Smooth muscle cell of the brain vasculature (primary cell): Measurements from ENCODE around the gene GP9.
"Not testable (repeated sequence)": the region's sequence is repeated elsewhere in the genome, so short reads cannot be mapped to it uniquely, and the experiment has no call there.

Experiments used
- DNase-seq: peaks from one replicate; pipeline ENCODE4 v3.0.0-alpha.2; 2012; ENCODE audit warnings: low read depth, low spot score

GP9 gene

DNA sequence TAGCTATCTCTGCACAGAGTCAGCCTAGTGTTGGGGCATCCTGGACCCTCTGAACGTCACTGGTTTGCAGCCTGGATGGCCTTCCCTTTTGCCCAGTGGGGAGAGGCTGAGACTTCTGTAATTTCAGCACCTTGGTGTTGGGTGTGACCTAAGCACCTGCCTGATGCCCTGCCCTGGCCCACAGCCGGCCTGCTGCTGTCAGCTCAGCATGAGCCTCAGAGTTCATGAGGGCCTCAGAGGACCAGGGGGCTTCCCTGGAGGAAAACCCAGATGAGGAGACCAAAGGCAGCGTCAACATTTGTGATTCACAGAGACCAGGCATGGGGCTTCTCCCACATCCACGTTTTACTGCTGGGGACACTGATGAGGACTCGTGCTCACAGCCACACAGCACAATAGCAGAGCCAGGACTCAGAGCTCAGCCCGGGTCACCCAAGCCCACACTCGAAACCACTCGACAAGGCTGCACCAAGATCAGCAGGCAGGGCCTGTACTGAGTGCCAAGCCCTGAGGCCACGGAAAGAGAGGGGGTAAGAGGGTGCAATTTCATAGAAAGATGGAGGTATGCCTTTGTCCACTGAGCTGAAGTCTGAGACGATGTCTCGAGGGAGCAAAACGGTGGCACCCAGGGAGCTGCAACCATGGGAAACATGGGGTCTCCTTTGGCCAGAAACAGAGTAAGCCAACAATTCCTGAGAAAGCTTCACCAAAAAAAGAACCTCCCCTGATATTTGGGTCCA, 9.9 kb upstream of the GP9 start:
- no peak for DNase-seq

- DNase-seq = no peak
These were observed 8.7 kb upstream of the GP9 start for GRCh38 chr3:129051871-129052340.

GRCh38 chr3:129052675-129053074, 7.9 kb upstream of the GP9 start:
- DNase-seq = no peak

DNA sequence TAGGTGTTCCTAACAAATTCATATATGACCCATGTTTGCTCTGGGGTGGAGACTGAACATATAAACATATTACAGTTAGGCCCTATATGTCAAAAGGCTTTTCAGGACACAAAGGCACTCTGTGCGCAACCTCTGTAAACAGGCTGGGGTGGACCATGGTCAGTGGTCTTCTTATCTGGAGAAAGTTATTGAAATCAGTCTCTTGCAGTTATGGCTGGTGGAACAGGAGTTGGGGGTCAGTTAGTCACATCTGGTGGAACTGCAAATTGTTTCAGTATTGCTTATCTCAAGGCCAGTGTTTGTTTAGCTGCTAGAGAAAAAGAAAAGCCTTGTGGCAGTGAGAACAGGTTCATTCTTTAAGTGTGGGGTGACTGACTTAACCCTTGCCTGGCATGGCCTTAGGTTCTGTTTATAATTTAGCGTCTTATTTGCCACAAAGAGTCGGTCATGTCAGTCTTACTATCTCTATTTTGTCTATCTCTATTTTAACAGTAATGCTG, 5.9 kb upstream of the GP9 start:
- no peak for DNase-seq

GRCh38 chr3:129056451-129057173, 4.0 kb upstream of the GP9 start:
- no peak for DNase-seq

- DNase-seq = no peak
These were observed 3.3 kb upstream of the GP9 start for GRCh38 chr3:129057249-129057648.

DNA sequence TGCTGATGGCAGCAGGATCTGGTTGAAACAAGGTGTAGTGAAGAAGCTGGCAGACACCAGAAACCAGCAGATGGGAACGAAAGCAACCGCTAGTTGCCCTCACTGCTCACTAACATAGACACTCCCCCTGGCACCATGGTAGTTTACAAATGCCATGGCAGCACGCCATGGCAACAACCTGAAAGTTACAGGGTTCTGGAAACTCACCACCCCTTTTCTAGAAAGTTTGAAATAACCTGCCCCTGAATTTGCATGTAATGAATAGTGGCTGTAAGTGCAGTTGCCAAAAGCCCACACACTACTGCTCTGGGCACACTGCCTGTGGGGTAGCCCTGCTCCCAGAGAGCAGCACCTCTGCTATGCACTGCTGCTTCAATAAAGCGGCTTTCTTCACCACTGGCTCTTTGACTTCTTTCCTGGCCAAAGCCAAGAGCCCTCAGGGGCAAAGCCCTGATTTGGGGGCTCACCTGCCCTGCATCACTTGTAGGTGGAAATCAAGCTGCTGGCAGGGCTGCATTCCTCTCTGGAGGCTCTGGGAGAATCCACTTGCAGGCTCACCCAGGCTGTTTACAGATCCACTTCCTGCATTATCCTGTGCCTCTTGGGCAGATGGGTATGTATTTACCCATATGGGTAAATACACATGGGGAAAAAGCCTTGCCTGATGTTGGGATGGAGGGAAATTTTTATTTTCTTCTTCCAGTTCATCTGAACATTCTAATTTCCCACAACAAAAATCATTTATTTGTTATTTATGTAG, 2.0 kb upstream of the GP9 start:
- no peak for DNase-seq

DNA sequence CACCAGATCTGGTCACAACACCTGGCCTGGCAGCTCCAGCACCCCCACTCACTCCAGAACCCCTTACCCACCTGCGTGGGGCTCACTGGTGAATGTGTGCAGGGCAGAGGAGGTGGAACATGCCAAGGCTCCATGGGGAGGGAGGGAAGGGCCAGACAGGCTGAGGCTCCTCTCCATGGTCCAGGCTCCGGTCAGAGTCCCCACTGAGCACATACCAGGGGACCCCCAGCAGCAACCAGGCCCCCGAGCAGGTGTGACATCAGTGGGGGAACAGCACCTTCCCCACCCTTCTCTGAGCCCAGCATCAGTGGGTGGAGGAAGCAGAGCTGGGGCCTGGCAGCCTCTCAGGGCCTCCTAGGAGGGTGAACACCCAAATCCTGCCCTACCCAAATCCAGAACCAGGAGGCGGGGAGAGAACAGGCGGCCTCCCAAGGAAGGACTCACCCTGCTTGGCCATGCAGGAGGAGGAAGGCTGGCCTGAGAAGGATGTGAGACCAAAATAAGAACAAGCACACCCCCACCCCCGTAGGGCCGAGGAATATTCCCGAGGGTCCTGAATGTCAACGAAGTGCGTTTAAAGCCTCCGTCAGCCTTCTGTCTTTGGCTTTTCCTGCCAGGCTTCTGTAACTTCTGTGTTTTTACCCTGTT, 1.1 kb upstream of the GP9 start:
- no peak for DNase-seq

DNA sequence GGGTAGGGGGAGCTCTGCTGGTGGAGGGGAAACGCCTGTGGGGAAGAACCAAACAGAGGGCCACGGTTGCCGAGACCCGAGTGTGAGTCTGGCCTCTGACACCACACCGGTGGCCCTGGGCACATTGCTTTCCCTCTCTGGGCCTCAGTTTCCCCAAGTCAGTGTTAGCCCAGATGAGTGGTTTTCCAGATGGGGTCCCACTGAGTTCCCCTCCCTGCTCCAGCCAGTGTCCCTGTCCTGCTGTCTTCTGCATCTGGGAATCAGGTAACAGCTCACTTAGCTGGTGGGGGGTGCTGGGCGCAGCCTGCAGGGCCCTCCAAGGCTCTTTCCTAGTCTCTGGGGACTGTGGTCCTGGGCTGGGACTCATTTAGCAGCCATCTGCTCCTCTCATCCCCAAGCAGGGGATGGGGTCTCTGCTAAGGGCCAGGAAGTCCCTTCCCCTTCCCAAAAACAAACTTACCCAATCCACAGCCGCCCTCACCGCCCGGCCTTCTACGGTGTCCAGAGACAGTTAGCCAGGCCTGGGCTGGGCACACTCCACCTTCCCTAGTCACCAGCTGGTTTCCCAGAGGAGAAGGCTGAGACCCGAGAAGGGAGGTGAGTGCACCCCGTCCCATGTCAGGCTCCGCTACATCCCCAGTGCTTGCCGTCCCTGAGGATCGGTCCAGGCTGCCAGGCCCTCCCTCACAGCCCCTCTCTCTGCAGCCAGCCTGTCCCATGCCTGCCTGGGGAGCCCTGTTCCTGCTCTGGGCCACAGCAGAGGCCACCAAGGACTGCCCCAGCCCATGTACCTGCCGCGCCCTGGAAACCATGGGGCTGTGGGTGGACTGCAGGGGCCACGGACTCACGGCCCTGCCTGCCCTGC, 676 bp downstream of the GP9 start:
- no peak for DNase-seq

- DNase-seq = no peak
These were observed 1.6 kb downstream of the GP9 start for GRCh38 chr3:129061888-129062834.

DNA sequence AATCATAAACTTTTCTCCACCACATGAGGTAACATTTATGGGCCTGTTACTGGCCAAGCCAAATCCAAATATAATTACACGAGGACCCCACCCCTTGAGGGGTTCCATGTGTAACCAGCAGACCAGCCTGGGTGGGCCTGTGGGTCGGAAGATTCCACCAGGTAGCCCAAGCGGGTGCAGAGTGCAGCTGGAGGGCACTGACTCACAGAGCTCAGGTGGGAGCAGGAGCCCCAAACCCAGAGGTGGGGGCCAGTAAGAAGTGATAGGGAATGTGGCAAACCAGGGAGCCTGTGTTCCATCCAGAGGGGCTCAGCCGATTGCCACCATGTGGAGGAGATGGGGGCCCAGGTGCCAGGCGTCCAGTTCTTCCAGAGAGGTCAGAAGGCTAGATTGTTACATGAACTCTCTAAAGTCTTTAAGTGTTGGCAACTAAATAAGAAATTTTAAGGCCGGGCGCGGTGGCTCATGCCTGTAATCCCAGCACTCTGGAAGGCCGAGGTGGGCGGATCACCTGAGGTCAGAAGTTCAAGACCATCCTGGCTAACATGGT, 2.6 kb downstream of the GP9 start:
- DNase-seq = no peak

DNA sequence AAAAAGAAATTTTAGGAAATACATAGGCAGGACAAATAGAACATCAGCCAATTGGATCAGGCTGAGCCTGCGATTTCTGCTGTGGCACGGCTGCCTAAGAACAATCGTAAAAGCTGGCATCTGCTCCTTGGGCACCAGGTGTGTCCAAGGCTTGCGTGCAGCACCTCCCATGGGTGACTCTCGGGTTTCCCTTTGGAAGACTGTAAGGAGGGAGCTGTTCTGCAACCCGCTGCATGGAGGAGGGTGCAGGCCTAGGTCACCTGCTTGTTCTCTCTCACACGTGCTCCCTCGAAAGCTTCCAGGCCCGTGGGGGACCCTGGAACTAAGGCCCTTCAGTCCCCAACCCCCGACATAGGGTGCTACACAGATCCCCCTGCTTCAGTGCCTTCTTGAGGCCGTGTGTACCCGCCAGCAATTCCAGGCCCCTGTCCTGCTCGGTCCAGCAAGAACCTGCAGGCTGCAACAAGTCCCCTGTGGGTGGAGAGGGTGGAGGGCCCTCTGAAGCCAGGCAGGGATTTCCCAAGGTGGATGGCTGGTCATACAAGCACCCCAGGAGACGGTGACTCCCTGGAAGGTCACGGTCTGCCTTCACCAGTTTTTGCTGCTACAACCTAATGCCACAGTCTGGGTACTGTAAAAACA, 3.4 kb downstream of the GP9 start:
- no peak for DNase-seq

DNA sequence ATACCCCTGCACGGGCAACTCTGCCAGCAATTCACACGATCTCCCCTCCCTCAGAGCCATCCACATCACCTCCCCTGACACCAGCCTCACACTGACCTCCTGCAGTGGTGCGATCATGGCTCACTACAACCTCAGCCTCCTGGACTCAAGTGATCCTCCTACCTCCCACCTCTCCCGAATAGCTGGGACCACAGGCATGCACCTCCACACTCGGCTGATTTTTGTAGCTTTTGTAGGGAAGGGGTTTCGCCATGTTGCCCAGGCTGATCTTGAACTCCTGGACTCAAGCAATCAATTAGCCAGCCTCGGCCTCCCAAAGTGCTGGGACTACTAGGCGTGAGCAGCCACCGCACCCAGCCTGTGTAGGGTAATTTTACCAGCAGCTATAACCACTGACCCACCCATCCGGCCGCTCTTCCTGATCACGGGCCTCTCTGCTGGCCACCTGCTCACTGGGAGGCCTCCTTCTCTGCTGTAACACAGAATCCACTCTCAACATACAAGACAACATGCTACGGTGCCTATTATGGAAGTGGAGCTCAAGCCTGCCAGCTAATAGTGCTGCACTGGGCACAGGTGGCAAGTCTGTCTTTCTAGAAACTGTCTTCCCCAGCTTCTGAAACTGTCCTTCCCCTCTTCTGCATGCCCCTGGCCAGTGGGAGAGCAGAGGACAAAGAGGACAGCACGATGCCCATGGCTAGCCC, 4.6 kb downstream of the GP9 start:
- DNase-seq = no peak

GRCh38 chr3:129065720-129066073, 5.1 kb downstream of the GP9 start:
- no peak for DNase-seq

GRCh38 chr3:129067719-129068118, 7.1 kb downstream of the GP9 start:
- DNase-seq = not testable (repeated sequence)

DNA sequence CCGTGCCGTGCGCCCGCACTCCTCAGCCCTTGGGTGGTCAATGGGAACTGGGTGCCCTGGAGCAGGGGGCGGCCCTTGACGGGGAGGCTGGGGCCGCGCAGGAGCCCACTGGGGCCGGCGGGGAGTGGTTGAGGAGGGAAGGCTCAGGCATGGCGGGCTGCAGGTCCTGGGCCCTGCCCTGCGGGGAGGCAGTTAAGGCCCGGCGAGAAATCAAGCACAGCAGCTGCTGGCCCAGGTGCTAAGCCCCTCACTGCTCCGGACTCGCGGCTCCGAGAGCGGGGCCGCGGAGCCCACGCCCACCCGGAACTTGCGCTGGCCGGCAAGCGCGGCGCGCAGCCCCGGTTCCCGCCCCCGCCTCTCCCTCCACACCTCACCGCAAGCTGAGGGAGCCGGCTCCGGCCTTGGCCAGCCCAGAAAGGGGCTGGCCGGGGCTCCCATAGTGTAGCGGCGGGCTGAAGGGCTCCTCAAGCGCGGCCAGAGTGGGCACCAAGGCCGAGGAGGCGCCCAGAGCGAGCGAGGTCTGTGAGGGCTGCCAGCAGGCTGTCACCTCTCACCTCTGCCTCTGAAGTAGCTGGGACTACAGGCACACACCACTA, 7.8 kb downstream of the GP9 start:
- no peak for DNase-seq

DNA sequence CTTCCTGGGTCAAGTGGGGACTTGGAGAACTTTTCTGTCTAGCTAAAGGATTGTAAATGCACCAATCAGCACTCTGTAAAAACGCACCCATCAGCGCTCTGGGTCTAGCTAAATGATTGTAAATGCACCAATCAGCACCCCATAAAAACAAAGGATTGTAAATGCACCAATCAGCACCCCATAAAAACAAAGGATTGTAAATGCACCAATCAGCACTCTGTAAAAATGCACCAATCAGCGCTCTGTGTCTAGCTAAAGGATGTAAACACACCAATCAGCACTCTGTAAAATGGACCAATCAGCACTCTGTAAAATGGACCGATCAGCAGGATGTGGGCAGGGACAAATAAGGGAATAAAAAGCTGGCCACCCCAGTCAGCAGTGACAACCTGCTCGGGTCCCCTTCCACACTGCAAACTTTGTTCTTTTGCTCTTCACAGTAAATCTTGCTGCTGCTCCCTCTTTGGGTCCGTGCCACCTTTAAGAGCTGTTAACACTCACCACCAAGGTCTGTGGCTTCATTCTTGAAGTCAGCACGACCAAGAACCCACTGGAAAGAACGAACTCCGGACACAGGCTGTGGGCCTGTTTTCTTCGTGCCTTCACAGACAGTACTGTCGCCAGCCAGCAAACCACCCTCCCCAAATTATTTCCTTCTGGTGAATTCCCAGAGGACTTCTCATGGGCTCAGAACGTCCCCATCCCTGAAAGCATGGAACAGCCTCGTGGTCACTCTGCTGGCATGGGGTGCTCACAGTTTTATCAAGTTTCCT, 8.9 kb downstream of the GP9 start:
- not testable (repeated sequence) for DNase-seq
